Suprapubic skin (tissue), 3 donors: ENCODE measurements around the gene BLCAP.
"Not testable (repeated sequence)": the region's sequence is repeated elsewhere in the genome, so short reads cannot be mapped to it uniquely, and the experiment has no call there.

Experiments
- CTCF ChIP-seq, 2 donors: fragments of 200-600 bp in 1 of 2; fragments of 450-650 bp in 1 of 2; sonication (generic) in 1 of 2; IDR thresholded peaks; one replicate each; pipeline ENCODE4 v1.5.1; 2016 to 2019; ENCODE audit warnings: antibody characterized with exemption in 2 of 2, mild to moderate bottlenecking in 1 of 2, moderate library complexity in 1 of 2
- POLR2A ChIP-seq, 2 donors: fragments of 450-650 bp; IDR thresholded peaks; one replicate each; pipeline ENCODE4 v1.6.1; 2017; ENCODE audit warnings: antibody characterized with exemption in 2 of 2, mild to moderate bottlenecking in 2 of 2, moderate library complexity in 2 of 2

DNA sequence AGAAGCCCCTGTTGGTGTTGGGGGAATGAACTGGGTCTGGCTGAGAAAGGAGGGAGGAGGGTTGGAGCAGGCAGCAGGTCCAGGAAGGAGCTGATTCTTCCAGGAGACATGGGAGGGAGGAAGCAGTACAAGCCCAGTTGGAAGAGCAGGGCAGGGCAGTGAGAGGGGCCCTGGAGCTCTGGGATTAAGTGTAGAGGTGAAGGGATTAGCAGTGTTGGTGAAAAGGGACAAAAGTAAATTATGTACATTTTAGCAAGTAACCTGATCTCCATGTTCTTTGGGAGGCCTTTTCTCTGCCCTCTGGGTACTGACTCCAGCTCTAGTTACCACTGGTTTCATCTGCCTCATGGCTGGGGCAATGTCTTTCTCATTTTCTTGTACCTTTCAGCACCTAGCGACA lies 41.5 kb downstream of the BLCAP start:
- not testable (repeated sequence) for TF ChIP-seq CTCF, POLR2A (IDR thresholded peaks at IDR 0.05)
